Measurements from ENCODE around the gene KCNA4.
A peak's percentile ranks its signal among the peaks of the same experiment; 100 is the strongest.

The KCNA4 gene

DNA sequence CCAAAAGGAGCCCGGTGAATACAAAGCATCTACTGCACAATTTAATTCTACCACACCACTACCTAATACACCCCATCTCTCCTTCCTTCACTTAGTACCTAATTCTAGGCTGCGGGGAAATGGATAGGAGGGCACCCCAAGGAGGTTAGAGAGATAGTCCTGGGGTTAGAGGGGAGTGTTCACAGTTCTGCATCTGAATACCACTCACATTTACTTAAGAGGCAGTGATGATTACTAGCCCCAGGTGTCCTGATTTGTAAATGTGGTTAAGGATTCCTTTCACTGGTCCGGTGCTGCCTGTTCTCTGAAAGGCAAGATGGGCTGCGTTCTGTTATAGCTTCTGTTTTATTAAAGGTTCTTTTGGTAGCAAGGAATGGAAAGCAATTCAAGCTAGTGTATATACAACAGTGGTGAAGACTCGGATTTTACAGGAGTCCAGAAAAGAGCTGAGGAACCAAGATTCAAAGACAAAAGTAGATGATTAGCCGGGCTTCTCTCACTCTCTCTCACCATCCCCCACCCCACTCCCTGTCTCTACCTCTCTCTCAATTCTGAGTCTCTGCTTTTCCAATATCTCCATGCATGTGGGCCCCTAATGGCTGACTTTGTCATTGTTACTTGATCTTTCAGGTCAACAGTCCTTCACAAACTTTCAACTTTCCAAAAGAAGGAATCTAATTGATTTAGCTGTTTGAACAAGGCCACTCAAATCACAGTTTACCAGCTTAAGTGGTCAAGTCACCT lies 8.7 kb upstream of the KCNA4 start:
- H3K9me3 ChIP-seq (ENCODE audit: control insufficient read depth, low read length) = no peaks in the 10 kb centered on the region
- WGBS, 2 experiments (ENCODE audit: insufficient coverage in 2 of 2) = 20% methylated on average over 3 of the region's 6 CpGs; no CpG with 5 or more reads in 1 of the 2 experiments
- no peaks in the 10 kb centered on the region for H3K4me1 ChIP-seq (ENCODE audit: control insufficient read depth, insufficient read depth, low read length, poor library complexity, severe bottlenecking)
- H3K27ac ChIP-seq (ENCODE audit: low read depth, low read length, severe bottlenecking) = no peak overlapping the region
- no peak overlapping the region for H3K4me3 ChIP-seq (ENCODE audit: extremely low read depth, insufficient read depth, low read length, poor library complexity, severe bottlenecking)
- no peaks in the 10 kb centered on the region for H3K36me3 ChIP-seq (ENCODE audit: control insufficient read depth, insufficient read depth, low read length)

DNA sequence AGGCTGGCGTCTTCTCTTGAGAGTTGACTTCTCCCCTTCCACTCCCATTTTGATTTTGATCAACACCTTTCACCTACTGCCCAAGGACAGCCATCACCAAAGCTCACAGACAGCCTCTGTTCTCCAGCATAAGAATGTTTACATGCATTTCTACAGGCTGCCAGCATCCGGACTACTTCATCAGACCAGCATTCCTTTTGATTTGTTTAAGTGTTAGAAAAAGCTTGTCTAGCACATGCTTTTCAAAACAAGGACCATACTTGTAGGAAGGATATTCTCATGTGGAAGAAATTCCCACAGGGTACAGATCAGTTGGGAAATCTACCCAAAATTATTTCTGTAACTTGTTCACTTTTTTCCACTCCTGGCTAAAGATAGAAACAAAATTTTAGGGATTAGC lies 6.2 kb upstream of the KCNA4 start:
- no peak overlapping the region for H3K27ac ChIP-seq (ENCODE audit: low read depth, low read length, severe bottlenecking)
- no peak overlapping the region for H3K4me3 ChIP-seq (ENCODE audit: extremely low read depth, insufficient read depth, low read length, poor library complexity, severe bottlenecking)
- 75% methylated on average over 1 of the region's 2 CpGs; no CpG with 5 or more reads in 1 of the 2 experiments for WGBS, 2 experiments (ENCODE audit: insufficient coverage in 2 of 2)
- no peaks in the 10 kb centered on the region for H3K9me3 ChIP-seq (ENCODE audit: control insufficient read depth, low read length)
- no peaks in the 10 kb centered on the region for H3K36me3 ChIP-seq (ENCODE audit: control insufficient read depth, insufficient read depth, low read length)
- peaks cover 2% of the 10 kb centered on the region for H3K4me1 ChIP-seq (ENCODE audit: control insufficient read depth, insufficient read depth, low read length, poor library complexity, severe bottlenecking)

DNA sequence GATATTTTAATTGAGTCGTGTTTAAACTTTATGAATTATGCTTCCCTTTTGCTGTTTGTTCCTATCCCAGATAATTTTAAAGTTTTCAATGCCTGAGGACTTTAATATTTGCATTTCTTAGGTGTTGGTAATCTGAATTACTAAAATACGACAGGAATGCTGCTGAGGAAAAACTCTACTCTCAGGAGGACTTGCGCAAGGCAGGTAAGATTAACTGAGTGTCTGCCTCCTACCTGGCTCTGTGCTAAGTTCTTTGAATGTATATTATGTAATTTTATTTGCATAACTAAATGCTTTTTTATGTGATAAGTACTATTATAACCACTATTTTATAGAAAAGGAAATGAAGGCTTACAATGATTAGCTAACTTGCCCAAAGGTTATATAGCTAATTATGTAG lies 2.7 kb upstream of the KCNA4 start:
- Histone ChIP-seq H3K4me1 (ENCODE audit: control insufficient read depth, insufficient read depth, low read length, poor library complexity, severe bottlenecking) (peaks cover 12% of the 10 kb centered on the region), H3K4me3 (ENCODE audit: extremely low read depth, insufficient read depth, low read length, poor library complexity, severe bottlenecking) (no peak overlapping the region), H3K27ac (ENCODE audit: low read depth, low read length, severe bottlenecking) (no peak overlapping the region), H3K36me3 (ENCODE audit: control insufficient read depth, insufficient read depth, low read length) (no peaks in the 10 kb centered on the region), H3K9me3 (ENCODE audit: control insufficient read depth, low read length) (no peaks in the 10 kb centered on the region)
- 40% methylated on average over 1 of the region's 3 CpGs; no CpG with 5 or more reads in 1 of the 2 experiments for WGBS, 2 experiments (ENCODE audit: insufficient coverage in 2 of 2)

DNA sequence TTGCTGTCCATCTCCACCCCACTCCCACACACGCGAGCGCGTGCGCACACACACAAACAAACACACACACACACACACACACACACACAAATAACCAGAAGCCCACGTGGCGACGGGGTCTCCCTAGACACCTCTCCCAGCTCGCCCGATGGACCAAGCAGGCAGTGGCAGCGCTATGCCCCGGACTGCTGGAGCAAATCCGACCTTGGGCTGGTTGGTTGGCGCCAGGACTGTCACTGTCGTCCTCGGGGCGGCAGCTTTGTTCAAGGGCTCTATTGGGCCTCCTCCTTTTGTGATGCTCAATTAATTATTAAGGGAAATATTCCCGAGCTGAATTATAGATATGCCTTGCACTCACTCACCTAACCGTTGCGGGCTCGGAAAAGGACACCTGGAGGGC lies 1.7 kb upstream of the KCNA4 start:
- H3K36me3 ChIP-seq (ENCODE audit: control insufficient read depth, insufficient read depth, low read length) = no peaks in the 10 kb centered on the region
- 17 to 40% methylated on average over 2 to 12 of the region's 21 CpGs for WGBS, 2 experiments (ENCODE audit: insufficient coverage in 2 of 2)
- peaks cover 12% of the 10 kb centered on the region for H3K4me1 ChIP-seq (ENCODE audit: control insufficient read depth, insufficient read depth, low read length, poor library complexity, severe bottlenecking)
- no peak overlapping the region for H3K4me3 ChIP-seq (ENCODE audit: extremely low read depth, insufficient read depth, low read length, poor library complexity, severe bottlenecking)
- no peaks in the 10 kb centered on the region for H3K9me3 ChIP-seq (ENCODE audit: control insufficient read depth, low read length)
- no peak overlapping the region for H3K27ac ChIP-seq (ENCODE audit: low read depth, low read length, severe bottlenecking)

DNA sequence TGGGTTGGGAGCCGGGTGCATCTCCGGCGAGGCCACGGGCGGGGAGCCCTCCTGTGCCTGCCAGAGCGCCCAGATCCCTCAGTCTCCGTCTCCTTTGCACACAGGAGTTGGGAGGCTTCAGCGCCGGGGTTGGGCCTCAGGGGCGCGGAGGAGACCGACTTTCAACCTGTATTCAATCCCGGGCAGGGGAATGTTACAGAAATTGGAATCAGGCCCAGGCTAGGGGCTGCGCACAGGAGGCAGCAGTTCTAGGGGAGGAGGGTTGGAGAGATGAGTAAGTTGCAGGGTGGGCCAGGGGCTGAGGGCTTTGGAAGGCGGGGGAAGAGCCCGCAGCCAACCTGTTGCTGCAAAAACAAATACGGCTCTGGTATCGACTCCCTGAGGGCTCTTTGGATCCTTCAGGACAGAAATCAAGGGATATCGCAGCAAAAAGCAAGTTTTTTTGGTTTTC lies 640 bp upstream of the KCNA4 start:
- H3K4me1 ChIP-seq (ENCODE audit: control insufficient read depth, insufficient read depth, low read length, poor library complexity, severe bottlenecking) = peaks cover 12% of the 10 kb centered on the region
- H3K9me3 ChIP-seq (ENCODE audit: control insufficient read depth, low read length) = no peaks in the 10 kb centered on the region
- WGBS, 2 experiments (ENCODE audit: insufficient coverage in 2 of 2) = 4 to 9% methylated on average over 12 to 13 of the region's 19 CpGs
- H3K36me3 ChIP-seq (ENCODE audit: control insufficient read depth, insufficient read depth, low read length) = no peaks in the 10 kb centered on the region
- no peak overlapping the region for H3K27ac ChIP-seq (ENCODE audit: low read depth, low read length, severe bottlenecking)
- peak overlapping the region; percentile 32 for H3K4me3 ChIP-seq (ENCODE audit: extremely low read depth, insufficient read depth, low read length, poor library complexity, severe bottlenecking)

DNA sequence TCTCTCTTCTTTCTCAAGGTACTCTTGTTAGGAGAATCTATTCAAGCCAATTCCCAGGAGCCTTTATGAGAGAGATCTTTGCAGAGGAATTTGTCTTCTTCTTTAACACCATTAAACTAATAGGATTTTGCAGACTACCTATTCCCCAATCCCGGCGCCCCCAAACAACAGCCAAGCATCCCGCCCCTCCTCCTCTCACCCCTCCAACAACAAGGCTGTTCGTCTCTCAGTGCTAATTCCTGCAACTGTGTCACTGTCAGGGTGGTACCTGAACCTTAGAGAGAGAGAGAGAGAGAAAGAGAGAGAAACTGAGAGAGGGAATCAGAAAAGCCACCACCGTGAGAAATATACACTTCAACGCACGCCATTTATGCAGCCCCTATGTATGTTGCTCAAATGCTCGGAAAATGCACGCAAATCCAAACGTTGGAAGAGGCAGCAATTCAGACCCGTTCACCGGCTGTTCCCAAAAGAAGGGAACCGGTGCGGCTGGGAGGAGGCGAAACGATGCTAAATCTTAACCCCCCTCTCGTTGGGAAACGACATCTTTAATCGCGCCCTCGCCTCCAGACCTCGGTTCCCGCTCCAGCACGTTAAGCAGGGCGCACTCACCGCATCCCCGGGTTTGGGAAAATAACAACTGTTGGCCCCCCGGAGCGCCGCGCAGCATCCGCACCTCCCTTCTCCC lies 961 bp downstream of the KCNA4 start:
- Histone ChIP-seq H3K4me1 (ENCODE audit: control insufficient read depth, insufficient read depth, low read length, poor library complexity, severe bottlenecking) (peaks cover 12% of the 10 kb centered on the region), H3K36me3 (ENCODE audit: control insufficient read depth, insufficient read depth, low read length) (no peaks in the 10 kb centered on the region), H3K4me3 (ENCODE audit: extremely low read depth, insufficient read depth, low read length, poor library complexity, severe bottlenecking) (peak overlapping the region; percentile 32), H3K9me3 (ENCODE audit: control insufficient read depth, low read length) (no peaks in the 10 kb centered on the region), H3K27ac (ENCODE audit: low read depth, low read length, severe bottlenecking) (no peak overlapping the region)
- WGBS, 2 experiments (ENCODE audit: insufficient coverage in 2 of 2) = 3 to 4% methylated on average over 19 to 27 of the region's 32 CpGs

DNA sequence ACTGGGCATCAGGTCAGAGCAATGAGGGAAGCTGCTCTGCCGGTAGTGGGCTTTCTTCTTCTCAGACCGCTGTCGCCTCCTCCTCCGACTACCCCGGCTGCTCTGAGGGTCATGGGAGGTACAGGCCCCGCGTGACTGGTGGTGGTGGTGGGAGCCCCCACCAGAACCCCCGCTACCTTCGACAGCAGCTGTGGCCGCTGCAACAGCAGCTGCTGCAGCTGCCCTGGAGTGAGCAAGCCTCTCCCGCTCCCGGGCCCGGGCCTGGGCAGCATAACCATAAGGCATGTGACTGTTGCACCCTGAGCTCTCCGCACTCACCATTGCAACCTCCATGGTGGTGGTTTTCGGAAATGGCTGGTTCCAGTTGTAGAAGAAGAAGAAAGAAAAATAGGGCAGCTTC lies 4.5 kb downstream of the KCNA4 start:
- H3K27ac ChIP-seq (ENCODE audit: low read depth, low read length, severe bottlenecking) = no peak overlapping the region
- H3K4me3 ChIP-seq (ENCODE audit: extremely low read depth, insufficient read depth, low read length, poor library complexity, severe bottlenecking) = no peak overlapping the region
- no peaks in the 10 kb centered on the region for H3K36me3 ChIP-seq (ENCODE audit: control insufficient read depth, insufficient read depth, low read length)
- H3K9me3 ChIP-seq (ENCODE audit: control insufficient read depth, low read length) = no peaks in the 10 kb centered on the region
- peaks cover 8% of the 10 kb centered on the region for H3K4me1 ChIP-seq (ENCODE audit: control insufficient read depth, insufficient read depth, low read length, poor library complexity, severe bottlenecking)
- 87 to 100% methylated on average over 1 to 5 of the region's 15 CpGs for WGBS, 2 experiments (ENCODE audit: insufficient coverage in 2 of 2)

DNA sequence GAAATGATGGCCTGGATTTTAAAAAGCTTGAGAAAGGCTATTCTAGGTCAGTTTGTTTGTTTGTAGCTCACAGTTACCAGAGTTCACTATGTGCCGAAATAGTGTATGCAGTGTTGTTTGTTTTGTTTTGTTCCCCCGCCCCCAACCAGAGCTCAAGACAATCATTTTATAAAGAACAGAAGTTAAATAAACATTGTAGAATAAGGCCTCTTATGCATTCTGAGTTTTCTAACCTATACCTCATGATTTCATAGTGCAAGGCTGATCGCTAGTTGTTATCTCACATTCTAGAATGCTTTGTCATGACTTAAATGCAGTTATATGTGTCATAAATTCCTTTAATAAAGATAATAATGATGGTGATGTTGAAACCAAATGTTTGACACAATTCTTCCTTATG lies 7.8 kb downstream of the KCNA4 start:
- H3K4me3 ChIP-seq (ENCODE audit: extremely low read depth, insufficient read depth, low read length, poor library complexity, severe bottlenecking) = no peak overlapping the region
- WGBS, 2 experiments (ENCODE audit: insufficient coverage in 2 of 2) = no CpG with 5 or more reads among the region's 3 CpGs
- no peaks in the 10 kb centered on the region for H3K36me3 ChIP-seq (ENCODE audit: control insufficient read depth, insufficient read depth, low read length)
- H3K9me3 ChIP-seq (ENCODE audit: control insufficient read depth, low read length) = no peaks in the 10 kb centered on the region
- no peaks in the 10 kb centered on the region for H3K4me1 ChIP-seq (ENCODE audit: control insufficient read depth, insufficient read depth, low read length, poor library complexity, severe bottlenecking)
- H3K27ac ChIP-seq (ENCODE audit: low read depth, low read length, severe bottlenecking) = no peak overlapping the region

DNA sequence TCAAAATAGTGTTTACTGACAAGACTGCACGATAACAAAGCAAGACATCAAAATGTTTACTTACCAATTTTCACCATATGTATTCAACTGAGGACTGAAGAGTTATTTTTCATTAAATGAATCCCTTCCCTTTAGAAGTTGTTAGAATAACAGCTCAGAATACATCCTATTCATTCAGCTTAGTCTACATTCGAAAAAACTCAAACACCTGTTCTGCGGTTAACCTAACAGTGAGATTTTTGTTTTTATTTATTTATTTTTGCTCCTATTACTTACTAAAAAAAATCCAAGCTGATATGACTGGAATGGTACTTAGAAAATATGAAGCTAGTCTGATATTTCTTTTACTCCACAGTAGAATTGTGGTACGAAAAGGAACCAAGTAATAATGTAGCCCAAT lies 10.0 kb downstream of the KCNA4 start:
- Histone ChIP-seq H3K4me1 (ENCODE audit: control insufficient read depth, insufficient read depth, low read length, poor library complexity, severe bottlenecking) (no peaks in the 10 kb centered on the region), H3K4me3 (ENCODE audit: extremely low read depth, insufficient read depth, low read length, poor library complexity, severe bottlenecking) (no peak overlapping the region)
- WGBS, 2 experiments (ENCODE audit: insufficient coverage in 2 of 2) = 83 to 100% methylated on average over 1 of the region's 4 CpGs

DNA sequence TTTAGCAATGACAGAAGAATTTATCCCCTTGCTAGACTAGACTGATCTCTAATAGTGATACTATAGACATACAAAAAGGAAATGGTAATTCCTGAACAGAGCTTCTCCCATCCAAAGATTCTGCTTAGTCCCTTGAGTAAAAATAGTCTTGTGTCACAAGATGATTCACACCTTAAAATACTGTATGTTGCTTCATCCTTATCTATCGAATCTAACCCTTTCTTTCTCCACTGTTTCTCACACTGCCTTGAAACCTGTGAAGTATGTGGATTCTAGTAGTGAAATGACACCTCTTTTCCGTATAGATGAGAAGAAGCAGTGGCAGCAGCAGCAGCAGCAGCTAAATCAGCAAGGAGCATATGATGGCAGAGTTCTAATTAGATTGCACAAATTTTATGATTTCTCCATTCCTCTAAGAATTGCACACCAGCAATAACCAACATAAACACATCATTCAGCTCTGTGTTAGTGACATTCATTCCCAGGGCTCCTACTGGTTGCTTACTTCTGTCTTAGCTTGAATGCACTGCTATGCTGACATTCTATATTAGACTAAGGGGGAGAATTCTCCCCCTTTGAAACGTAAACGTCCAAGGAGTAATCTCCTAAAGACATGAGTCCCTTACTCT lies 14.6 kb downstream of the KCNA4 start:
- WGBS, 2 experiments (ENCODE audit: insufficient coverage in 2 of 2) = 80% methylated on average over 1 of the region's 4 CpGs; no CpG with 5 or more reads in 1 of the 2 experiments

More for the DNA sequence above, 10.0 kb downstream of the KCNA4 start:
- no peaks in the 10 kb centered on the region for H3K36me3 ChIP-seq (ENCODE audit: control insufficient read depth, insufficient read depth, low read length)
- H3K27ac ChIP-seq (ENCODE audit: low read depth, low read length, severe bottlenecking) = no peak overlapping the region
- H3K9me3 ChIP-seq (ENCODE audit: control insufficient read depth, low read length) = no peaks in the 10 kb centered on the region

More for the DNA sequence above, 14.6 kb downstream of the KCNA4 start:
- H3K4me3 ChIP-seq (ENCODE audit: extremely low read depth, insufficient read depth, low read length, poor library complexity, severe bottlenecking) = no peak overlapping the region
- H3K9me3 ChIP-seq (ENCODE audit: control insufficient read depth, low read length) = no peaks in the 10 kb centered on the region
- no peak overlapping the region for H3K27ac ChIP-seq (ENCODE audit: low read depth, low read length, severe bottlenecking)
- no peaks in the 10 kb centered on the region for H3K4me1 ChIP-seq (ENCODE audit: control insufficient read depth, insufficient read depth, low read length, poor library complexity, severe bottlenecking)
- H3K36me3 ChIP-seq (ENCODE audit: control insufficient read depth, insufficient read depth, low read length) = no peaks in the 10 kb centered on the region

All from mesodermal cell (in vitro differentiated cells).